Muscle of back (tissue), 11 donors: ENCODE results near the gene GASK1A. TPM values are rescaled to one million over a fixed set of nuclear protein-coding genes. Genes with fewer than 3 reads are reported as not detected.

ENCODE experiments used
- DNase-seq, 3 donors: peaks; one replicate each; pipeline versions ENCODE4 v3.0.0 to v3.0.0-alpha.2; 2013
- polyA plus RNA-seq, 10 donors: library from polyadenylated mRNA; unstranded; fragments of 120-200 nt; gene quantifications; one replicate each; pipeline ENCODE4 v1.2.1, GENCODE V29; 2013; ENCODE audit not compliant: insufficient read length in 10 of 10

Gene GASK1A
- polyA plus RNA-seq, 10 donors = 4.1 to 10.1 (median 6.3) TPM

DNA sequence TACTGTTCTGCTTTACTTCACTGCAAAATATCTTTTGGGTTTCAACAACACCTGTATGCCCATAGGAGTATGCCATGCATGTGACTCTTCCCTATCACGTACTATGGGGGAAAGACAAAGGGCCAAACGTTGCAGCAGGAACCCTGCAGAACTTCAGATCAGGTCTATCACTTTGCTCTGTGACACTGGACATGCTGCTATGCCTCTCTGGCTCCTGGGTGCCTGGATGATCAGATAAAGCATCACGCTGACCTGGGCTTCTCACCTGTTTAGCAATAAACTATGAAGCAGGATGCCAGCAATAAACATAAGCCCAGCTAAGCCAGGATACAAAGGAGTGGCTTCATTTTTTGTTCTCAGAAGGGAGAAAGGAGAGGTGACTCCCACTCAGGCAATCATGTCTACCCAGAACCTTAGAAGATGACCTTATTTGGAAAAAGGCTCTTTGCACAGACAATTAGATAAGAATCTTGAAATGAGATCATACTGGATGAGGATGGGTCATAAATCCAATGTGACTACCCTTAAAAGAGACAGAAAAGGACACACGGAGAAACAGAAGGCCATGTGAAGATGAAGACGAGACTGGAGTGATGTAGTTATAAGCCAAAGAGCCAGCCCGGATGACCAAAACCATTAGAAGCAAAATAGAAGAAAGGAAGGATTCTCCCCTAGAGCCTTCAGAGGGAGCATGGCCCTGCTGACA is 107.5 kb downstream of the GASK1A start:
- no peak for DNase-seq

GRCh38 chr3:43087249-43087776 is 108.2 kb downstream of the GASK1A start:
- no peak for DNase-seq

GRCh38 chr3:43089081-43089480 is 110.0 kb downstream of the GASK1A start:
- DNase-seq = no peak

- DNase-seq = no peak
These were observed 111.1 kb downstream of the GASK1A start for GRCh38 chr3:43090238-43090637.

DNA sequence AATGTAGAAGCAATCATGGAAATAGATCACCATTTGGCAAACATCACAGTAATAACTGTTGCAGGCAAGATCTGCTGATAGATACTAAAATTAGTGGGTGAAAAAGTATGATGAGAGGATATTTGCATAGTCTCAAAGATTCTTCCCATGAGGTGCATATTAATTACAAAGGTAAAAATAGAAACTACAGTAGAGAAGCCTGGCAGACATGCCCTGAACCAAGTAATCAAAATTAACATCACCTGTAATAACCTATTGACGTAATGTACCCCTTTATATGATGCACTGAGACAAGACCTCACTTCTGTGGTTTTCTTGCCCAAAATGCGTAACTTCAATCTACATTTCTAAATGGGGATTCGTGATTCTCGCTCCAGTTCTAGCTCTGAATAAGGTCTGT is 112.4 kb downstream of the GASK1A start:
- no peak for DNase-seq

GRCh38 chr3:43093006-43093405 is 113.9 kb downstream of the GASK1A start:
- no peak for DNase-seq

- DNase-seq = no peak
These were observed 114.9 kb downstream of the GASK1A start for GRCh38 chr3:43093974-43094373.

DNA sequence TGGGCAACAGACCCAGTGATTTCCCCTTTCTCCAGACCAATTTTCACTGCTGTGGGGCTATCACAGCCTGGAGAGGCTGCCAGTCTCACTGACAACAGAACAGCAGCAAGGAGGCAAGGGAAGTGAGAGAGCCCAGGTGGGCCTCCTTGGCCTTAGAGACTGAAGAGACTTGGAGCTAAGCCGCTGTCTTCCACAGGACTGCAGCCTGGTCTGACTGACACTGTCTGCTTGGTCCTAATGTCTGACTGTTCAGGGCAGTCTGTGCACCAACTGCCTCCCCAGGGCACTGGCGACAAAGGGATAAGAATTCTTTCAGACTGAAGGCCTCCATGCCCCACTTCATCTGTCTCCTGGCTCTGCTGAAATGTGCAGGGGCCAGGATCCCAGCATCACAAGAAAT is 115.3 kb downstream of the GASK1A start:
- DNase-seq = peak in 1 of 3 donors; percentile 43

- peak in 1 of 3 donors; percentile 27 for DNase-seq
These were observed 115.7 kb downstream of the GASK1A start for GRCh38 chr3:43094851-43095250.

DNA sequence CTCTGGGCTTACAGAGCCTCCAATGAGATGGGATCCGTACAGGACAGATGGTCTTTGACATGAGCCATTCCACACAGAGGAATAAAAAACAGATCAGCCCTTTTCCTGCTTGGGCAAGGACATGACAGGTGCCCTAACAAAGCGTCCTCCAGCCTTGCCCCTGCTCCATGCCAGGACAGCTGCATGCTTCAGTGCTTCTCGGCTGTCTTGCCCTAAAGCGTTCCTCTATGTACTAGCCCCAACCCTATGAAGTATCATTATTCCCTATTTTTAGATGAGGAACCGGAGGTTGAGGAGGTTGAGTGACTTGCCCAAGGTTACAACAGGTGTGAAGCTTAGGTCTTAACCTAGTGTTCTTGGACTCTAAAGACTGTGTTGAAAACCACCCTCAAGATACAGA is 116.3 kb downstream of the GASK1A start:
- peak in 2 of 3 donors; percentile 23 to 38 for DNase-seq

DNA sequence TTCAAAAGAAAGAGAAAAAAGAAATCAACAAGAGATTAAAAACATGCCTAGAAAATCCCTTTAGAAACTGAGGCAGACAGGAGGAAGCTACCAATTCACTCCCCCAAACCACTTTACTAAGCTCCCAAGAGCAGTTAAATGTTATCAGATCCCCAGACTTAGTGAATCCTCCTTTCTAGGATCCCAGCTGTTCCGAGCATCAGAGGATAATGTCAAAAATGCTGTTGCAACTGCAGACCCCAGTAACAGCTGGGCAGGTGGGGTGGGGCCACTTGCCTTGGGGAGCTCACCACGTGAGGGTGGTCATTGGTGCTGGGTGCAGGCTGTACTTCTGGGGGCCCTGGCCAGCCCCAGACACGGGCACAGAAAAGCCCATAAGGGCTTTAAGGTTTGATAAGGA is 117.7 kb downstream of the GASK1A start:
- no peak for DNase-seq

GRCh38 chr3:43097400-43098080 is 118.4 kb downstream of the GASK1A start:
- no peak for DNase-seq

DNA sequence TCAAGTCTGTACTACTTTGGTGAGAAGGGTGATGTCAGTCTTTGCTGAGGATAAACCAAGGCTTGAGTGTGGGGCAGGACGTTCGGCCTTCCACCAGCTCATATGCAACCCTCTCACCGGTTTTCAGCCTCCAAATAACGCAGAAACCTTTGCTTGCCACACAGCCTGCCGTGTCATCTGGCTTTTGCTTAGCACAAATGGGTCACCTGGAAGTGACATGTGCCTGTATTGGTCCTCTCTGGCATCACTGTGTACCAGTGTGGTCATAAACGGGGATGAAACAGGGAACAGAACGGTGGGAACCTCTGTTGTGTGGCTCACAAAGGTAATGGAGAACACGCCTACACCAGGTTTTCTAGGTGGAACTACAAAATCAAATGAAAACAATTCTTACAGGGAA is 119.7 kb downstream of the GASK1A start:
- no peak for DNase-seq

DNA sequence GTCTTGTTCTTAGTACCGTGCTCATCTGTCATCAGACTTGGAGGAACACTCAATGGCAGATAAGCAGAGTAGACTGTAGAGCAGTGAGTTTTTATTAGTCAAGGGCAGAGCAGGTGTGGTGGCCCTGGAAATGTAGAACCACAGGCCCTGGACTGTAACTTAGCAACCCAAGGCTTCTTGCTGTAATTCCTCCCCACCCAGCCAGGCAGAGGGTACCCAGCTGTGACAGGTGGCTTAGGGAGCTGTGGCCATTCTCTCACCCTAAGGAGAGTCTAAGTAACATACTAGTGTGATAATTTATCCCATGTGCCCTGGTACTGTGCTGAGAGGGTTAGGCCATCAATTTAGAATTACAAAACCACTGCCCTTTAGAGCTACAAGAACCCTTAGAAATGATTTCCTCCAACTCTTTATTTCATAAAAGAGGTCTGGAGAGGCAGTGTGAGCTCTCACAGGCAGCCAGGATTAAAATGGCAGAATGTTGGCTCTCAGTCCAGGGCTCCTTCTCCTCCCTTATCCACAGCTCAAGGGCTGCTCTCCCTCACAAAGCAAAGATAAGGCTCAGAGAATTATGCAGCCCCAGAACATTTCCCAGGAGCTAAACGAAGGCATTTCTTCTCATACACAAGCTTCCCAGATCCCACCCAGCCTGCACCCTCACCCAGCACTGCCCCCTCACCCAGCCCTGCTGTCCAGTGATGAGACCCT is 123.8 kb downstream of the GASK1A start:
- no peak for DNase-seq

DNA sequence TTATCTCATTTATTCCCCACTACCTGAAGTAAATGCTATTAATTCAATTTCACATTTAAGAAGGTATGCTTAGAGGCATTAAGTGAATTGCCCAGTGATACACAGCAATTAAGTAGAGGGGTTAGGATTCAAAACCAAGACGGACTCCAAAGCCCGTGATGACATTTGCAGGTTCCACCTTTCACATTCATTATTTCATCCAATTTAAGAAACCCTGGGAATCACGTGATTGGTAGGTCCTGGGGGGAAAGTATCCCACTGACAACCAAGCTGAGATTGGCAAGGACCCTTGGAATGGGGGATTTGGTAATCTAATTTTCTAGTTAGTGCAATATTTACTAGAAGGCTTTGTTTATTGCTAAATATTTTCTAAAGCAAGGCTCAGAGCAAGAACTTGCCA is 124.9 kb downstream of the GASK1A start:
- no peak for DNase-seq

- DNase-seq = peak in 1 of 3 donors; percentile 64
These were observed 125.8 kb downstream of the GASK1A start for GRCh38 chr3:43104660-43105595.

GRCh38 chr3:43105596-43106292 is 126.6 kb downstream of the GASK1A start, which contains the start of gene POMGNT2:
POMGNT2 (minus strand) TSS chr3:43106079; CDS start chr3:43081431, 24,648 bp downstream.
- DNase-seq = peak; percentile 85 to 94 (median 90)

DNA sequence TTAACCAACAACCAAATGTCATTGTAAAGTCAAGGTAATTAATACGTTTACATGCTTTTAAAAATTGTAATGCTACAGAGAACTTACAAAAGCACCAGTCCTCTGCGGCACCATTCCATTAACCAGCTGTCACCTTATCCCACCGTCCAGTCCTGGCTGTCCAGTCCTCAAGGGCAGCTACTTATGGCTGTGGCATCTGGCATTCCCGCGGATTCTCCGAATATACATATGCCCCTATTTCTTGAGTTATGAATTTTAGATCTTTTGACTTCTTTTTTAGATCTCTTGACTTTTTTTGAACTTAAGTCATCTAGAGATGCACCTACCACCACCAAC is 127.2 kb downstream of the GASK1A start:
- DNase-seq = no peak
